ENCODE measurements around the gene MORN1. TPM values are rescaled to one million over a fixed set of nuclear protein-coding genes. Genes with fewer than 3 reads are reported as not detected.

MORN1 gene
- total and polyA plus RNA-seq, 2 experiments from 2014 or later: 4.8 to 11.1 TPM

- H4K20me1 ChIP-seq (replicated peaks; ENCODE audit: insufficient read depth): no peaks in the 10 kb centered on the region
- no peak overlapping the region for H3K4me2 ChIP-seq
- Mint-ChIP-seq H3K9me3 (peaks cover 11% of the 10 kb centered on the region), H3K36me3 (ENCODE audit: low read depth) (peaks cover 8% of the 10 kb centered on the region; the same call in 1 of the 3 replicates), H3K4me3 (no peak overlapping the region), H3K27me3 (ENCODE audit: insufficient read depth, low read depth, poor library complexity) (peaks cover 4% of the 10 kb centered on the region), H3K4me1 (no peaks in the 10 kb centered on the region), H3K27ac (no peak overlapping the region)
- no peaks in the 10 kb centered on the region for H3F3A ChIP-seq (replicated peaks; ENCODE audit: low read depth)
- H2AFZ ChIP-seq: no peak overlapping the region
- no peaks in the 10 kb centered on the region for H3K27me3 ChIP-seq (ENCODE audit: insufficient read depth)
- DNase-seq (ENCODE audit: low spot score) (no peak), ATAC-seq (no peak)
- no peaks in the 10 kb centered on the region for H3K4me1 ChIP-seq (ENCODE audit: insufficient read depth)
- no peak overlapping the region for H3K4me3 ChIP-seq
- no peaks in the 10 kb centered on the region for H3K36me3 ChIP-seq (ENCODE audit: insufficient read depth)
- TF ChIP-seq ETS1 (IDR thresholded peaks at IDR 0.05) (no peak), CREB1 (CRISPR knock-in tag; IDR thresholded peaks at IDR 0.05; ENCODE audit: low read depth) (no peak), ZNF331 (CRISPR knock-in tag; IDR thresholded peaks at IDR 0.05; ENCODE audit: low read depth) (no peak), POLR2AphosphoS5 (IDR thresholded peaks at IDR 0.05; ENCODE audit: low read depth) (no peak), JUNB (IDR thresholded peaks at IDR 0.05; ENCODE audit: unreplicated experiment) (no peak), ZNF462 (CRISPR knock-in tag; IDR thresholded peaks at IDR 0.05) (no peak), NANOG (IDR thresholded peaks at IDR 0.05; ENCODE audit: borderline replicate concordance) (no peak), EZH2 (IDR thresholded peaks at IDR 0.05; ENCODE audit: low read depth, unreplicated experiment) (no peak), STAT1 (IDR thresholded peaks at IDR 0.05; ENCODE audit: unreplicated experiment) (no peak), REST (IDR thresholded peaks at IDR 0.05; ENCODE audit: unreplicated experiment) (no peak), EZH2phosphoT487 (IDR thresholded peaks at IDR 0.05; ENCODE audit: unreplicated experiment) (no peak), ZNF114 (CRISPR knock-in tag; IDR thresholded peaks at IDR 0.05) (no peak), CTCF (conservative IDR thresholded peaks at IDR 0.05; ENCODE audit: low read depth in 2 of 2) (no peak)
- H3K27ac ChIP-seq (ENCODE audit: low read depth): no peak overlapping the region
- H3K9me2 ChIP-seq (ENCODE audit: insufficient read depth): no peaks in the 10 kb centered on the region
- no peaks in the 10 kb centered on the region for H3K79me2 ChIP-seq (replicated peaks; ENCODE audit: insufficient read depth)
Measured at GRCh38 chr1:2334366-2334765, 57.0 kb downstream of the MORN1 start.

Measured in GM23338 (cell line).